Measurements from ENCODE around the gene AGAP4. TPM values are rescaled to one million over a fixed set of nuclear protein-coding genes. Genes with fewer than 3 reads are reported as not detected.
"Not testable (repeated sequence)": the region's sequence is repeated elsewhere in the genome, so short reads cannot be mapped to it uniquely, and the experiment has no call there.

Gene AGAP4
- polyA plus RNA-seq (2011; rRNA removed): 12.2 TPM in 2 replicates
- polyA plus RNA-seq (2012; cell fraction: cytosol; rRNA removed): 9.6 and 10.0 TPM in 2 replicates
- polyA plus RNA-seq (2012; cell fraction: nucleus; rRNA removed): 40.3 and 46.9 TPM in 2 replicates
- 6.3 to 7.7 TPM (median 6.4 TPM) in 3 replicates for polyA plus RNA-seq (2017; fragmentation: RNase III; extraction: RNeasy Plus Mini Kit Qiagen cat#74134 plus additional on column Dnase treatment)
- polyA minus RNA-seq (2011; rRNA and poly(A)+ RNA removed): 3.2 and 9.4 TPM in 2 replicates

DNA sequence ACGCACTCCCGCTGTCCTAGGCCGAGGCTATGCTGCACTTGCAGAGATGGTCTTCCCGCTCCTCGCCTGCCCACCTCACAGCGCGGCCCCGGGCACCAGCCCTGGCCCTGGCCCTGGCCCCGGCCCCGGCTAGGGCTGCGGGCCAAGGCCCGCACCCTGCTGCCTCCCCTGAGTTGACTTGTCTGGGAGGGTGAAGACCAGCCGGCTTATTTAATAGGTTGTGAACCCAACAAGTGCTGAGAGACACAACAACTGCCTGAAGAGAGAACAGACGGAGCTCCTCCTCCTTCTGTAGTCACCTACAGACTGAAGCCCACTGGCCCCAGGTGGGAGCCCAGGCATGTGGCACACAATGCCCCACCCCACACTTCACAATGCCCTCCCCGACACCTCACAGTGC, at the start of gene AGAP4:
Gene AGAP4 (minus strand): TSS at position 101 of the 400 bp plus-strand sequence. CDS start 153 bp downstream, outside the sequence.
- H3K4me2 ChIP-seq; DNase-seq (ENCODE audit: low read depth in 1 of 2, low spot score in 1 of 2); ATAC-seq; FAIRE-seq; H3K9me3 ChIP-seq; H3K4me1 ChIP-seq; POLR2A ChIA-PET; H3K4me3 ChIP-seq; CTCF ChIA-PET; H3K27ac ChIP-seq: not testable (repeated sequence)
- no CpG with 5 or more reads among the region's 15 CpGs for WGBS (ENCODE audit: missing lambda C conversion rate)

- H3K4me1 ChIP-seq; H3K27ac ChIP-seq; H3K4me2 ChIP-seq; ATAC-seq; H3K9me3 ChIP-seq; POLR2A ChIA-PET; FAIRE-seq; CTCF ChIA-PET; H3K4me3 ChIP-seq; DNase-seq (ENCODE audit: low read depth in 1 of 2, low spot score in 1 of 2): not testable (repeated sequence)
- WGBS (ENCODE audit: missing lambda C conversion rate): 91% methylated on average over 4 of the region's 4 CpGs
Measured at GRCh38 chr10:45890721-45891120, 43.4 kb upstream of the AGAP4 start.

GRCh38 chr10:45889539-45890230, 42.4 kb upstream of the AGAP4 start:
- H3K9me3 ChIP-seq; ATAC-seq; H3K4me1 ChIP-seq; H3K4me2 ChIP-seq; H3K27ac ChIP-seq; FAIRE-seq; CTCF ChIA-PET; DNase-seq (ENCODE audit: low read depth in 1 of 2, low spot score in 1 of 2); H3K4me3 ChIP-seq; POLR2A ChIA-PET: not testable (repeated sequence)
- WGBS (ENCODE audit: missing lambda C conversion rate): 93% methylated on average over 1 of the region's 1 CpG

GRCh38 chr10:45882880-45883279, 35.6 kb upstream of the AGAP4 start:
- H3K4me3 ChIP-seq; H3K4me2 ChIP-seq; H3K4me1 ChIP-seq; H3K27ac ChIP-seq; H3K9me3 ChIP-seq; DNase-seq (ENCODE audit: low read depth in 1 of 2, low spot score in 1 of 2); POLR2A ChIA-PET; ATAC-seq; CTCF ChIA-PET; FAIRE-seq: not testable (repeated sequence)
- WGBS (ENCODE audit: missing lambda C conversion rate): 50% methylated on average over 1 of the region's 2 CpGs

- POLR2A ChIA-PET; CTCF ChIA-PET; FAIRE-seq; ATAC-seq; H3K4me2 ChIP-seq; DNase-seq (ENCODE audit: low read depth in 1 of 2, low spot score in 1 of 2); H3K9me3 ChIP-seq; H3K4me1 ChIP-seq; H3K4me3 ChIP-seq; H3K27ac ChIP-seq: not testable (repeated sequence)
- no CpG with 5 or more reads among the region's 33 CpGs for WGBS (ENCODE audit: missing lambda C conversion rate)
Measured at GRCh38 chr10:45865404-45865803, 18.1 kb upstream of the AGAP4 start.

GRCh38 chr10:45864264-45864663, 17.0 kb upstream of the AGAP4 start:
- H3K9me3 ChIP-seq; ATAC-seq; H3K4me2 ChIP-seq; DNase-seq (ENCODE audit: low read depth in 1 of 2, low spot score in 1 of 2); H3K27ac ChIP-seq; POLR2A ChIA-PET; H3K4me1 ChIP-seq; H3K4me3 ChIP-seq; CTCF ChIA-PET; FAIRE-seq: not testable (repeated sequence)
- WGBS (ENCODE audit: missing lambda C conversion rate): 85% methylated on average over 3 of the region's 3 CpGs

DNA sequence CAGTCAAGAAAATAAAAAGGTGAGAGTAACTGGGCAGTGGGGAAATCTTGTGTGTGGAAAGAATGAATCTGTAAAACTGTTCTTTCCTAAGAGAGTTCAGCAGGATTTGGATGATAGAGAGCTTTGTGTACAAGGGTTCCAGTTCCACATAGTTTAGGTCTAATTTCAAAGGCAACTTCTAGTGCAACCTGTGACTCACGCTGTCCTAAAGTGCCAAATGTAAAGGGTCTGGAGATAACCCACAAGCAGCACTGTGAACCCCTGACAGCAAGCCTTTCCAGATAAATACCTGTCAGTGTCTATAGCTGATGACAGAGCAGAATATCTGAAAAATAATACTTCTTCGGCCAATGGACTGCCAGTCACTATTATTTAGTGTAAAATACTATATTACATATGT, 16.3 kb upstream of the AGAP4 start:
- H3K4me3 ChIP-seq; H3K27ac ChIP-seq; FAIRE-seq; CTCF ChIA-PET; ATAC-seq; POLR2A ChIA-PET; H3K4me1 ChIP-seq; H3K4me2 ChIP-seq; H3K9me3 ChIP-seq; DNase-seq (ENCODE audit: low read depth in 1 of 2, low spot score in 1 of 2): not testable (repeated sequence)
- WGBS (ENCODE audit: missing lambda C conversion rate): 95% methylated on average over 2 of the region's 2 CpGs

DNA sequence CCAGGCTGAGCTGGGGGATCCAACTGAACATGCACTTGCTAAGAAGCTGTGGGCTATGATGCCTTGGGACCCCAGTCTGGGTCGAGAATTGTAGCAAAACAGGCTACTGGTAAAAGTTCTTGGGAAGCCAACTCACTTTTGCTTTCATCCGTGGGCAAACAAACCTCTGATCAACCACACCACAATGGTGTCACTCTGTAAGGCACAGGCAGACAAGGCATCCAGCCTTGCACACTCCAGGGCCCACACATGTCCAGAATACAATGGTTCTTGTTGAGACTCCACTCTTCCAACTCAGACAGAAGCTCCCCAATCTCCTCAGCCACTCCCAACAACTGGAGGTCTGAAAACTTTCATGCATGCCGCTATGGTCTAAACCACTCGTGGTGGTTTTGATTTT, 10.6 kb upstream of the AGAP4 start:
- CTCF ChIA-PET; H3K4me3 ChIP-seq; H3K4me1 ChIP-seq; H3K4me2 ChIP-seq; H3K9me3 ChIP-seq; DNase-seq (ENCODE audit: low read depth in 1 of 2, low spot score in 1 of 2); ATAC-seq; H3K27ac ChIP-seq; FAIRE-seq; POLR2A ChIA-PET: not testable (repeated sequence)
- WGBS (ENCODE audit: missing lambda C conversion rate): 91% methylated on average over 3 of the region's 4 CpGs

DNA sequence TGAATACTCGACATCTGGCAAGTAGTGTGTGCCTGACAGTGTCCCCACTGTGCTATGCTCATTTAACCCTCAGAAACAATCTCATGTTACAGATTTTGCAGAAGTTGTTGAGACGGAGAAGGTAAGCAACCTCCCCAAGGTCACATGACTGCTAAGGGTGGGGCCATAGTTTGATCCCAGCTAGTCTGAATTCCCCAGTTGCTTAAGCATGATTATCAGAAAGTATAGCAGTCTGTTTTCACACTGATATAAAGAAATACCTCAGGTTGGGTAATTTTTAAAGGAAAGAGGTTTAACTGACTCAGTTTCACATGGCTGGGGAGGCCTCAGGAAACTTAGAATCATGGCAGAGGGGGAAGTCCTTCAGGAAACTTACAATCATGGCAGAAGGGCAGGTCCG, 1.2 kb upstream of the AGAP4 start:
- POLR2A ChIA-PET; H3K4me2 ChIP-seq; DNase-seq (ENCODE audit: low read depth in 1 of 2, low spot score in 1 of 2); CTCF ChIA-PET; H3K27ac ChIP-seq; H3K4me1 ChIP-seq; H3K9me3 ChIP-seq; ATAC-seq; H3K4me3 ChIP-seq; FAIRE-seq: not testable (repeated sequence)
- WGBS (ENCODE audit: missing lambda C conversion rate): 87% methylated on average over 2 of the region's 3 CpGs

DNA sequence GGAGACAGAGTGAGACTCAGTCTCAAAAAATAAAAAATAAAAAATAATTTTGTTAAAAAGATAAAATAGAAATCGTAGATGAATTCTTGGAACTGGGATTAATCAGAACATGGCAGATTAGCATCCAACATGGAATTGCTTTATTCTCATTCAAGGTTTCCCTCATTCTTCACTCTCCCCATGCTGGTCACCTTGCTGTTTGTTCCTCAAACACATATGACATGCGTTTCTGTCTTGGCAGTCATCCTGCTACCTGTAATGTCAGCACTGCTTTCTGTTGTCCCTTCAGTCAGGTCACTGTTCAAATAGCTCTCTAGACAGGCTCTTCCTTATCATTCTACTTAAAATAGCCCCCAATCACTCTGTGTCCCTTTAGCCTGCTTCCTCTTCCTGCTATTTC, 24.4 kb downstream of the AGAP4 start:
- H3K4me3 ChIP-seq; H3K4me1 ChIP-seq; FAIRE-seq; DNase-seq (ENCODE audit: low read depth in 1 of 2, low spot score in 1 of 2); H3K9me3 ChIP-seq; POLR2A ChIA-PET; ATAC-seq; H3K27ac ChIP-seq; CTCF ChIA-PET; H3K4me2 ChIP-seq: not testable (repeated sequence)
- WGBS (ENCODE audit: missing lambda C conversion rate): 68% methylated on average over 2 of the region's 2 CpGs

- H3K9me3 ChIP-seq, CTCF ChIA-PET: not testable (repeated sequence)
- WGBS (ENCODE audit: missing lambda C conversion rate): 66% methylated on average over 6 of the region's 6 CpGs
Measured at GRCh38 chr10:45820107-45820830, 27.0 kb downstream of the AGAP4 start.

More at GRCh38 chr10:45820107-45820830, 27.0 kb downstream of the AGAP4 start:
- H3K27ac ChIP-seq; H3K4me3 ChIP-seq; H3K4me1 ChIP-seq; ATAC-seq; POLR2A ChIA-PET; DNase-seq (ENCODE audit: low read depth in 1 of 2, low spot score in 1 of 2); FAIRE-seq; H3K4me2 ChIP-seq: not testable (repeated sequence)
